ENCODE measurements around the gene STBD1. TPM values are rescaled to one million over a fixed set of nuclear protein-coding genes. Genes with fewer than 3 reads are reported as not detected.
"Not testable (repeated sequence)": the region's sequence is repeated elsewhere in the genome, so short reads cannot be mapped to it uniquely, and the experiment has no call there.

The STBD1 gene
- total RNA-seq, 1 donor from 2014 or later, result 0.09 TPM

GRCh38 chr4:76357981-76358380 is 51.4 kb downstream of the STBD1 start:
- no peak for ATAC-seq (ENCODE audit: low read depth)
- Mint-ChIP-seq H3K36me3 (ENCODE audit: low read depth) (no peaks in the 10 kb centered on the region), H3K27me3 (peaks cover 5% of the 10 kb centered on the region), H3K4me1 (peaks cover 6% of the 10 kb centered on the region), H3K4me3 (no peak overlapping the region), H3K27ac (no peak overlapping the region), H3K9me3 (peaks cover 29% of the 10 kb centered on the region)
- intact Hi-C loops (cut with micrococcal nuclease), result no loop called here
- DNase-seq, result no peak
- POLR2A ChIA-PET, result no interaction called here
- CTCF ChIA-PET, result no interaction called here
- TF ChIP-seq CTCF (IDR thresholded peaks at IDR 0.05), result no peak

DNA sequence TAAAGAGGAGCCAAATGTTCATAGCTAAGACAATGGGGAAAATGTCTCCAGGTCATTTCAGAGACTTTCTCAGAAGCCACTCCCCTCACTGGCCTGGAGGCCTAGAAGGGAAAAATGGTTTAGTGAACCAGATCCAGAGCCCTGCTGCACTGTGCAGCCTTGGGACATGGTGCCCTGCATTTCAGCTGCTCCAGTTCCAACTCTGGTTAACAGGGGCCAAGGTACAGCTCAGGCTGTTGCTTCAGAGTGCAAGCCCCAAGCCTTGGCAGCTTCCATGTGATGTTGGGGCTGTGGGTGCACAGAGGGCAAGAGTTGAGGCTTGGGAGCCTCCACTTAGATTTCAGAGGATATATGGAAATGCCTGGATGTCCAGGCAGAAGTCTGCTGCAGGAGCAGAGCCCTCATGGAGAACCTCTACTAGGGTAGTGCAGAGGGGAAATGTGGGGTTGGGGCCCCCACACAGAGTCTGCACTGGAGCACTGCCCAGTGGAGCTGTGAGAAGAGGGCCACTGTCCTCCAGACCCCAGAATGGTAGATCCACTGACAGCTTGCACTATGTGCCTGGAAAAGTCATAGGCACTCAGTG is 53.4 kb downstream of the STBD1 start:
- CTCF ChIA-PET, result not testable (repeated sequence)

More for the DNA sequence above, 53.4 kb downstream of the STBD1 start:
- H3K4me1 Mint-ChIP-seq; H3K36me3 Mint-ChIP-seq (ENCODE audit: low read depth); DNase-seq; POLR2A ChIA-PET; intact Hi-C loops (cut with micrococcal nuclease); ATAC-seq (ENCODE audit: low read depth); H3K4me3 Mint-ChIP-seq; H3K27ac Mint-ChIP-seq; H3K27me3 Mint-ChIP-seq: not testable (repeated sequence)
- H3K9me3 Mint-ChIP-seq, result peaks cover 29% of the 10 kb centered on the region

Other genes starting within 250 kb of the STBD1 start
- gene ART3, start 232.0 kb upstream of the STBD1 start, total RNA-seq, result not detected in 2 replicates
- gene NUP54, start 158.3 kb upstream of the STBD1 start, total RNA-seq, result 48.1 and 58.9 TPM in 2 replicates
- gene SCARB2, start 92.9 kb upstream of the STBD1 start, total RNA-seq, result 17.2 and 21.8 TPM in 2 replicates
- 0.39 TPM in 1 of 2 replicates, not detected in the other for gene FAM47E, start 55.0 kb upstream of the STBD1 start, total RNA-seq
- gene CCDC158, start 114.4 kb downstream of the STBD1 start, total RNA-seq, result not detected in 2 replicates
- 0.55 and 0.66 TPM in 2 replicates for gene SHROOM3, start 128.5 kb downstream of the STBD1 start, total RNA-seq

All from activated B cell treated with CpG ODN at 0.5 μM for 24 hours (primary cell).